ENCODE results near the gene COL26A1.

GRCh38 chr7:101557978-101558741, 195.5 kb downstream of the COL26A1 start:
- TF ChIP-seq CTCF (IDR thresholded peaks at IDR 0.05), result no peak
- no peak for TF ChIP-seq POLR2A (IDR thresholded peaks at IDR 0.05)
